ENCODE measurements around the gene RBL2. TPM values are rescaled to one million over a fixed set of nuclear protein-coding genes. Genes with fewer than 3 reads are reported as not detected.

Gene RBL2
- total RNA-seq, 1 experiment from 2014 or later: 33.4 TPM

- no peak for ATAC-seq
- no peak overlapping the region for H2AFZ ChIP-seq (ENCODE audit: low read depth, low read length, poor library complexity, severe bottlenecking)
- BruUV-seq (replicated peaks): no TSS peak
- TF ChIP-seq EZH2 (IDR thresholded peaks at IDR 0.05): no peak
- no peak for TF ChIP-seq TCF7L2 (IDR thresholded peaks at IDR 0.05; ENCODE audit: borderline replicate concordance, extremely low read depth, insufficient read depth, insufficient read length)
- TF ChIP-seq MAX (IDR thresholded peaks at IDR 0.05): no peak
- no peak for TF ChIP-seq CTCF (IDR thresholded peaks at IDR 0.05 in 2 of 3, conservative IDR thresholded peaks at IDR 0.05 in 1 of 3; ENCODE audit: borderline replicate concordance in 1 of 3, insufficient read depth in 1 of 3, low read depth in 2 of 3, low read length in 2 of 3)
- no peak for TF ChIP-seq JUND (IDR thresholded peaks at IDR 0.05)
- no peak for TF ChIP-seq ATF3 (IDR thresholded peaks at IDR 0.05)
- no peak for TF ChIP-seq ZBTB33 (IDR thresholded peaks at IDR 0.05; ENCODE audit: extremely low read depth, insufficient replicate concordance, low read length)
- no peak for TF ChIP-seq YY1 (IDR thresholded peaks at IDR 0.05; ENCODE audit: extremely low read depth, insufficient replicate concordance, low read depth, low read length)
- no peak for TF ChIP-seq SIN3A (IDR thresholded peaks at IDR 0.05; ENCODE audit: low read depth)
- no peak for TF ChIP-seq POLR2A (IDR thresholded peaks at IDR 0.05; ENCODE audit: borderline replicate concordance, extremely low read depth, insufficient read depth, insufficient read length)
- no peak for TF ChIP-seq REST (IDR thresholded peaks at IDR 0.05; ENCODE audit: low read depth)
- no peak for TF ChIP-seq SRF (IDR thresholded peaks at IDR 0.05; ENCODE audit: low read depth)
- TF ChIP-seq CEBPB (IDR thresholded peaks at IDR 0.05; ENCODE audit: low read depth): no peak
- no peak for TF ChIP-seq ELF1 (IDR thresholded peaks at IDR 0.05; ENCODE audit: borderline replicate concordance, low read depth)
- TF ChIP-seq EZH2phosphoT487 (IDR thresholded peaks at IDR 0.05; ENCODE audit: borderline replicate concordance): no peak
- TF ChIP-seq ZFX (IDR thresholded peaks at IDR 0.05): no peak
- no peak for TF ChIP-seq ZNF274 (IDR thresholded peaks at IDR 0.05; ENCODE audit: low read depth, low read length)
- no peak for TF ChIP-seq FOSL1 (IDR thresholded peaks at IDR 0.05; ENCODE audit: low read depth)
- no peak for TF ChIP-seq POLR2AphosphoS5 (IDR thresholded peaks at IDR 0.05; ENCODE audit: low read depth, low read length)
- no peak for TF ChIP-seq SP1 (IDR thresholded peaks at IDR 0.05; ENCODE audit: low read depth)
- no peak for DNase-seq (ENCODE audit: low read depth, low spot score)
- intact Hi-C loops (cut with micrococcal nuclease): no loop called here
- H3K36me3 ChIP-seq (ENCODE audit: control insufficient read depth in 1 of 2, insufficient read depth in 2 of 2, low read length in 2 of 2): no peaks in the 10 kb centered on the region
- no peak overlapping the region for H3K4me2 ChIP-seq (ENCODE audit: low read length)
- H3K4me3 ChIP-seq (replicated peaks in 1 of 2; ENCODE audit: low read depth in 1 of 2, low read length in 2 of 2): no peak overlapping the region
- H3K27me3 ChIP-seq (ENCODE audit: insufficient read depth, low read length): no peaks in the 10 kb centered on the region
- H4K20me1 ChIP-seq (ENCODE audit: insufficient read depth): no peaks in the 10 kb centered on the region
- no peaks in the 10 kb centered on the region for H3K9me3 ChIP-seq (ENCODE audit: control insufficient read depth in 1 of 2, insufficient read depth in 1 of 2, low read depth in 1 of 2, low read length in 2 of 2)
- peaks cover 3 to 14% of the 10 kb centered on the region in 2 experiments for H3K4me1 ChIP-seq (ENCODE audit: control insufficient read depth in 1 of 2, insufficient read depth in 2 of 2, low read length in 2 of 2)
- ChIA-PET POLR2A (no interaction called here), RAD21 (ENCODE audit: low non-redundant PET in 1 of 2, low total read pairs in 2 of 2, uncharacterized antibody in 2 of 2, unreplicated experiment in 2 of 2) (no interaction called here), CTCF (no interaction called here)
- H3K27ac ChIP-seq (ENCODE audit: low read depth, low read length): no peak overlapping the region
- no peak overlapping the region for H3K9ac ChIP-seq (ENCODE audit: low read length)
- no peaks in the 10 kb centered on the region for H3K79me2 ChIP-seq (ENCODE audit: insufficient read depth, low read length)
- H3K9me2 ChIP-seq (ENCODE audit: insufficient read depth): no peaks in the 10 kb centered on the region
These were observed 16.3 kb upstream of the RBL2 start for GRCh38 chr16:53417976-53418375.
